ENCODE data around the gene ITGB4.
"Not testable (repeated sequence)": the region's sequence is repeated elsewhere in the genome, so short reads cannot be mapped to it uniquely, and the experiment has no call there.

Gene ITGB4

GRCh38 chr17:75773808-75774470 lies 52.7 kb downstream of the ITGB4 start:
- DNase-seq, result no peak

- DNase-seq, result no peak
Measured at GRCh38 chr17:75774471-75774990, 53.3 kb downstream of the ITGB4 start.

GRCh38 chr17:75774991-75775668 lies 53.9 kb downstream of the ITGB4 start:
- DNase-seq, result no peak

GRCh38 chr17:75776386-75777295 lies 55.4 kb downstream of the ITGB4 start:
- DNase-seq, result no peak

- no peak for DNase-seq
Measured at GRCh38 chr17:75777296-75777922, 56.1 kb downstream of the ITGB4 start.

GRCh38 chr17:75778066-75778860 lies 57.0 kb downstream of the ITGB4 start:
- DNase-seq, result not testable (repeated sequence)

- DNase-seq, result no peak
Measured at GRCh38 chr17:75778861-75779249, 57.6 kb downstream of the ITGB4 start.

GRCh38 chr17:75779250-75779986 lies 58.2 kb downstream of the ITGB4 start:
- peak; percentile 99 for DNase-seq

GRCh38 chr17:75779987-75780889 lies 59.0 kb downstream of the ITGB4 start:
- DNase-seq, result no peak

GRCh38 chr17:75783069-75783783 lies 62.0 kb downstream of the ITGB4 start:
- no peak for DNase-seq

- DNase-seq, result no peak
Measured at GRCh38 chr17:75783803-75784472, 62.7 kb downstream of the ITGB4 start.

- peak; percentile 90 for DNase-seq
Measured at GRCh38 chr17:75784473-75785015, 63.3 kb downstream of the ITGB4 start, which contains the start of gene UNK. Gene UNK, plus strand, starts transcription at chr17:75784806. Its CDS starts 75 bp downstream, at chr17:75784881.

GRCh38 chr17:75785016-75785890 lies 64.0 kb downstream of the ITGB4 start:
- peak; percentile 83 for DNase-seq

GRCh38 chr17:75791254-75791653 lies 70.0 kb downstream of the ITGB4 start:
- DNase-seq, result no peak

GRCh38 chr17:75793460-75793859 lies 72.2 kb downstream of the ITGB4 start:
- DNase-seq, result no peak

- no peak for DNase-seq
Measured at GRCh38 chr17:75795820-75796607, 74.8 kb downstream of the ITGB4 start.

- DNase-seq, result no peak
Measured at GRCh38 chr17:75799402-75799801, 78.1 kb downstream of the ITGB4 start.

Measured in NCI-H1417 treated with DMSO at 0.1 percent for 48 hours (cell line).